ENCODE results near the gene MSS51. TPM values are rescaled to one million over a fixed set of nuclear protein-coding genes. Genes with fewer than 3 reads are reported as not detected.
"Not testable (repeated sequence)": the region's sequence is repeated elsewhere in the genome, so short reads cannot be mapped to it uniquely, and the experiment has no call there.

The MSS51 gene
- total RNA-seq, 2 donors from 2014 or later = 0.47 to 2.0 TPM

GRCh38 chr10:73399063-73399462, 34.3 kb downstream of the MSS51 start:
- Histone ChIP-seq H3K27me3 (no peaks in the 10 kb centered on the region), H3K9me3 (no peaks in the 10 kb centered on the region), H3K4me3 (no peak overlapping the region), H3K4me1 (no peaks in the 10 kb centered on the region), H3K36me3 (peaks cover 42% of the 10 kb centered on the region), H3K27ac (no peak overlapping the region)
- no peak for TF ChIP-seq CTCF (IDR thresholded peaks at IDR 0.05)
- DNase-seq (ENCODE audit: low spot score) = no peak

GRCh38 chr10:73398024-73398423, 35.3 kb downstream of the MSS51 start:
- peaks cover 42% of the 10 kb centered on the region for H3K36me3 ChIP-seq

GRCh38 chr10:73394325-73394724, 39.0 kb downstream of the MSS51 start:
- peaks cover 69% of the 10 kb centered on the region for H3K36me3 ChIP-seq

More at GRCh38 chr10:73398024-73398423, 35.3 kb downstream of the MSS51 start:
- Histone ChIP-seq H3K9me3 (no peaks in the 10 kb centered on the region), H3K4me3 (no peak overlapping the region), H3K4me1 (no peaks in the 10 kb centered on the region), H3K27me3 (no peaks in the 10 kb centered on the region), H3K27ac (no peak overlapping the region)
- TF ChIP-seq CTCF (IDR thresholded peaks at IDR 0.05) = no peak
- no peak for DNase-seq (ENCODE audit: low spot score)

GRCh38 chr10:73388228-73388627, 45.1 kb downstream of the MSS51 start:
- no peak for DNase-seq (ENCODE audit: low spot score)
- Histone ChIP-seq H3K9me3 (no peaks in the 10 kb centered on the region), H3K4me3 (no peak overlapping the region), H3K27me3 (no peaks in the 10 kb centered on the region), H3K4me1 (no peaks in the 10 kb centered on the region), H3K27ac (no peak overlapping the region), H3K36me3 (peaks cover 75% of the 10 kb centered on the region)
- no peak for TF ChIP-seq CTCF (IDR thresholded peaks at IDR 0.05)

More at GRCh38 chr10:73394325-73394724, 39.0 kb downstream of the MSS51 start:
- H3K27ac ChIP-seq; H3K9me3 ChIP-seq; H3K4me3 ChIP-seq; H3K27me3 ChIP-seq; H3K4me1 ChIP-seq; DNase-seq (ENCODE audit: low spot score): not testable (repeated sequence)

GRCh38 chr10:73386583-73386982, 46.8 kb downstream of the MSS51 start:
- H3K4me3 ChIP-seq = no peak overlapping the region
- H3K4me1 ChIP-seq = no peaks in the 10 kb centered on the region
- H3K9me3 ChIP-seq = no peaks in the 10 kb centered on the region
- H3K36me3 ChIP-seq = peaks cover 83% of the 10 kb centered on the region
- no peak for DNase-seq (ENCODE audit: low spot score)
- H3K27me3 ChIP-seq = no peaks in the 10 kb centered on the region
- no peak overlapping the region for H3K27ac ChIP-seq
- no peak for TF ChIP-seq CTCF (IDR thresholded peaks at IDR 0.05)

- no peak overlapping the region for H3K4me3 ChIP-seq
- peaks cover 85% of the 10 kb centered on the region for H3K36me3 ChIP-seq
- no peak overlapping the region for H3K27ac ChIP-seq
- no peaks in the 10 kb centered on the region for H3K27me3 ChIP-seq
- no peaks in the 10 kb centered on the region for H3K9me3 ChIP-seq
- TF ChIP-seq CTCF (IDR thresholded peaks at IDR 0.05) = no peak
- no peaks in the 10 kb centered on the region for H3K4me1 ChIP-seq
- DNase-seq (ENCODE audit: low spot score) = no peak
These were observed 54.2 kb downstream of the MSS51 start for GRCh38 chr10:73379064-73379748.

Measured in right atrium auricular region (tissue), 2 donors.